ENCODE data around the gene OLFML3.
A peak's percentile ranks its signal among the peaks of the same experiment; 100 is the strongest.

The OLFML3 gene

DNA sequence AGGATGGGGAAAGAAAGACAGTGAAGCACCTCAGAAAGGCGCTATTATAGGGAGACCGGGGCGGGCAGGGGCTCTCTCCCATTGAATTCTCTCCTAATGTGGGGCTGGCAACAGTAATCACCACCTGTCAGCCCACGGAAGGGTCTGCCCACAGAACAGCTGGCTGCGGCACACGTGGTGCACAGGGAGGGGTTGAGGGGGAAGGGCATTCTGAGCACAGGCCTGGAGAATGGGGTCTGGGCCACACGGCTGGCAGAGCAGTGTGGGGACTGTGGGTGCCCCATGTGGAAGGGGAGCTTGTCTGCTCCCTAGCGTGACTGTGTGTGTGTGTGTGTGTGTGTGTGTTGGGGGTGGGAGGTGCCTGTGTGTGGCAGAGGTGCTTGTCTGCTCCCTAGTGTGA, 4.1 kb downstream of the OLFML3 start:
- DNase-seq (ENCODE audit: low read depth, low spot score): no peak
- Histone ChIP-seq H3K27me3 (ENCODE audit: insufficient read depth, insufficient read length) (no peaks in the 10 kb centered on the region), H3K4me3 (ENCODE audit: insufficient read length, low read depth) (no peak overlapping the region), H3K36me3 (ENCODE audit: insufficient read depth, insufficient read length, low read length) (peaks cover 31% of the 10 kb centered on the region), H3K4me1 (ENCODE audit: insufficient read depth, insufficient read length) (peaks cover 20% of the 10 kb centered on the region), H3K9me3 (ENCODE audit: insufficient read depth, low read length) (peaks cover 32% of the 10 kb centered on the region; the same call in 1 of the 2 replicates), H3K9ac (ENCODE audit: insufficient read length, low read depth) (peak overlapping the region; percentile 25)
- TF ChIP-seq ZNF274 (IDR thresholded peaks at IDR 0.05; ENCODE audit: low read depth, low read length) (no peak), SUZ12 (IDR thresholded peaks at IDR 0.05; ENCODE audit: extremely low read depth, insufficient read depth, insufficient read length) (no peak), YY1 (IDR thresholded peaks at IDR 0.05; ENCODE audit: insufficient read depth, insufficient read length) (no peak)

DNA sequence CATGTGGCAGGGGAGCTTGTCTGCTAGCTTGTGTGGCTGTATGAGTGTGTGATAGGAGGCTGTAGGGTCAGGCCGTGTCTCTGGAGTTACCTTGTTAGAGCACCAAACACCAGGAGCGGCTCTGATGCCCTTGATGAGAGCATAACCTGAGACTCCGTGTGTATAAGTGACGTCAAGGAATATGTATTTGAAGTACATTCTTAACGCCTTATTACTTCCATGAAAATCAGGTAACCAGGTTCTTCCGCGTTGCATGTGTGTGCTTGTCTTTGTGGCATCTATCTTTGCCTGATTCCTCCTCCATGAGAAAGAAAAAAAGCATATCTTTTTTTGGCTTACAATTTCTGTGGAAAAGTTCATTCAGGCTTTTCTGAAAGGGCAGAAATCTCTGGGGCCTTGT, 4.6 kb downstream of the OLFML3 start:
- H3K9me3 ChIP-seq (ENCODE audit: insufficient read depth, low read length): peaks cover 32% of the 10 kb centered on the region; the same call in 1 of the 2 replicates
- no peak overlapping the region for H3K4me3 ChIP-seq (ENCODE audit: insufficient read length, low read depth)
- H3K36me3 ChIP-seq (ENCODE audit: insufficient read depth, insufficient read length, low read length): peaks cover 31% of the 10 kb centered on the region
- peaks cover 18% of the 10 kb centered on the region for H3K4me1 ChIP-seq (ENCODE audit: insufficient read depth, insufficient read length)
- no peaks in the 10 kb centered on the region for H3K27me3 ChIP-seq (ENCODE audit: insufficient read depth, insufficient read length)
- TF ChIP-seq ZNF274 (IDR thresholded peaks at IDR 0.05; ENCODE audit: low read depth, low read length): no peak
- no peak for TF ChIP-seq YY1 (IDR thresholded peaks at IDR 0.05; ENCODE audit: insufficient read depth, insufficient read length)
- no peak for TF ChIP-seq SUZ12 (IDR thresholded peaks at IDR 0.05; ENCODE audit: extremely low read depth, insufficient read depth, insufficient read length)
- no peak overlapping the region for H3K9ac ChIP-seq (ENCODE audit: insufficient read length, low read depth)
- no peak for DNase-seq (ENCODE audit: low read depth, low spot score)

DNA sequence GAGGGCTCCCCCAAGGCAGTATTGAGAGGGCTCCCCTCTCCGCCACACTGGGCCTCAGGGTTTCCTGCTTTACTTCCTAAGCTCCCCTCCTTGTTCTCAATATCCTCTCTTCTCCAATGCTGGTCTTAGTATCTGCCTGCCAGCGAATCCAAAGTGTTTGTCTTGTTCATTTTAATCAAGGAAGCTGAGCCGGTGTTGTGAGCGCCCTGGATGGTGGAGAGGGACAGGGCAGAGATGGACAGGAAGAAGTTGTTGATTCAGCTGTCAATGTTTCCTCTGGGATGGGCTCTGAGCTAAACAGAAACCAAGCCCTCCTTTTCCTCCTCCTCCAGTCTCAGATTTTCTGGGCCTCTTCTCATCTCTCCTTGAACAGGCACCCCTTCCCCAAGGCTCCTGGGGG, 5.4 kb downstream of the OLFML3 start:
- no peak for DNase-seq (ENCODE audit: low read depth, low spot score)
- Histone ChIP-seq H3K27me3 (ENCODE audit: insufficient read depth, insufficient read length) (no peaks in the 10 kb centered on the region), H3K36me3 (ENCODE audit: insufficient read depth, insufficient read length, low read length) (peaks cover 31% of the 10 kb centered on the region), H3K4me3 (ENCODE audit: insufficient read length, low read depth) (no peak overlapping the region), H3K9ac (ENCODE audit: insufficient read length, low read depth) (no peak overlapping the region), H3K4me1 (ENCODE audit: insufficient read depth, insufficient read length) (peaks cover 18% of the 10 kb centered on the region), H3K9me3 (ENCODE audit: insufficient read depth, low read length) (peaks cover 32% of the 10 kb centered on the region; the same call in 1 of the 2 replicates)
- TF ChIP-seq YY1 (IDR thresholded peaks at IDR 0.05; ENCODE audit: insufficient read depth, insufficient read length) (no peak), SUZ12 (IDR thresholded peaks at IDR 0.05; ENCODE audit: extremely low read depth, insufficient read depth, insufficient read length) (no peak)

DNA sequence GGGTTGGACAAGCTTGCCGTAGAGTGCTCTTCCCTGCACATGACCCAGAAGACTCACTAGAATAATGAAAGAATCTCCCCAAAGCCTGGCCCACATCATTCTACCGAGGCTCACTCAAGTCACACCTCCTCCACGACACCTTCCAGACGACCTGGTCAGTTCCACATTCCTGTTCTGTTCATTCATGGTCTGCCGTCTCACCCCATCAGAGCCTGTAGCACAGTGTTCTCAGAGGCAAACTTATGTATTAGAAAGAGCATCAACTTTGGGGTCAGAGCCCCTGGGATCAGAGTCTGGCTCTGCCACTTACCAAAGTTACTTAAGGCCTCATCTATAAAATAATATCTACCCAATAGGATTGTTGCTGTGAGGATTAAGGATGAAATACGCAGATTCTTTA, 7.5 kb downstream of the OLFML3 start:
- Histone ChIP-seq H3K4me3 (ENCODE audit: insufficient read length, low read depth) (no peak overlapping the region), H3K36me3 (ENCODE audit: insufficient read depth, insufficient read length, low read length) (peaks cover 15% of the 10 kb centered on the region), H3K9me3 (ENCODE audit: insufficient read depth, low read length) (peaks cover 13% of the 10 kb centered on the region; the same call in 1 of the 2 replicates), H3K9ac (ENCODE audit: insufficient read length, low read depth) (no peak overlapping the region), H3K4me1 (ENCODE audit: insufficient read depth, insufficient read length) (peaks cover 12% of the 10 kb centered on the region), H3K27me3 (ENCODE audit: insufficient read depth, insufficient read length) (no peaks in the 10 kb centered on the region)
- TF ChIP-seq YY1 (IDR thresholded peaks at IDR 0.05; ENCODE audit: insufficient read depth, insufficient read length) (no peak), SUZ12 (IDR thresholded peaks at IDR 0.05; ENCODE audit: extremely low read depth, insufficient read depth, insufficient read length) (no peak), ZNF274 (IDR thresholded peaks at IDR 0.05; ENCODE audit: low read depth, low read length) (no peak)
- DNase-seq (ENCODE audit: low read depth, low spot score): no peak

DNA sequence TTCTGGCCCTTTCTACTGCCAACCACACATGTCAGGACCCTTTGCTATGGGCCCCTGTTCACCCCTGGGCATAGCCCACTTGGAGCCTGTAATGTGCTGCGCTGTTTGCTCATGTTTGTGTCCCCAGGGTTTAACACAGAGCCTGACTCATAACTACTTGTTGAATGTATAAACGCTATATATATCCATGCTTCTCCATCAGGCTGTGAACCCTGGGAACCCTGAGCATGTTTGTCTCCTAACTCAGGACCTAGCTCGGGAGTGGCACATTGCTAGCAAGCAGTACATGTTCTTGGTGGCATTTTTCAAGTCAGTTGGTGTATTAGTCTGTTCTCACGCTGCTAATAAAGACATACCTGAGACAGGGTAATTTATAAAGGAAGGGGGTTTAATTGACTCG, 8.0 kb downstream of the OLFML3 start:
- no peak overlapping the region for H3K4me3 ChIP-seq (ENCODE audit: insufficient read length, low read depth)
- H3K36me3 ChIP-seq (ENCODE audit: insufficient read depth, insufficient read length, low read length): peaks cover 13% of the 10 kb centered on the region
- TF ChIP-seq YY1 (IDR thresholded peaks at IDR 0.05; ENCODE audit: insufficient read depth, insufficient read length) (no peak), ZNF274 (IDR thresholded peaks at IDR 0.05; ENCODE audit: low read depth, low read length) (no peak), SUZ12 (IDR thresholded peaks at IDR 0.05; ENCODE audit: extremely low read depth, insufficient read depth, insufficient read length) (no peak)
- no peak overlapping the region for H3K9ac ChIP-seq (ENCODE audit: insufficient read length, low read depth)
- H3K27me3 ChIP-seq (ENCODE audit: insufficient read depth, insufficient read length): no peaks in the 10 kb centered on the region
- H3K4me1 ChIP-seq (ENCODE audit: insufficient read depth, insufficient read length): peaks cover 12% of the 10 kb centered on the region
- peaks cover 12% of the 10 kb centered on the region; the same call in 1 of the 2 replicates for H3K9me3 ChIP-seq (ENCODE audit: insufficient read depth, low read length)
- DNase-seq (ENCODE audit: low read depth, low spot score): no peak

DNA sequence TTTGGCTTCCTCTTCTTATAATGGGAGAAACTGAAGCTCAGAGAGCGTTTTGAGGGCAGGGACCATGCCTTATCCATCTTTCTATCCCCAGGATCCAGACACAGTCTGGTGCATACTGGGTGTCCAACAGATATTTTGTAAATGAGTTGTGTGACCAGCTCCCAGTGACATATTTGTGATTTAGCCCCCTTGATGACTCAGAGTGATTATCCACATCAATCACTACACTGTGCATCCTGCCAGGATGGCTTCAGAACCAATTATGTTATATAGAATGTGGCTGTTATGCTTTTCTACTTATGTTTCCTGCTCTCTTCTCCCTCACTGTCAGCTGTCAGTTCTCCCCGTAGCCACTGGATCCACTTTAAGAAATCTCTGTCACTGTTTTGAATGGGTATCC, 11.3 kb downstream of the OLFML3 start:
- H3K4me3 ChIP-seq (ENCODE audit: insufficient read length, low read depth): no peak overlapping the region
- no peak overlapping the region for H3K9ac ChIP-seq (ENCODE audit: insufficient read length, low read depth)
- H3K36me3 ChIP-seq (ENCODE audit: insufficient read depth, insufficient read length, low read length): no peaks in the 10 kb centered on the region
- TF ChIP-seq ZNF274 (IDR thresholded peaks at IDR 0.05; ENCODE audit: low read depth, low read length) (no peak), SUZ12 (IDR thresholded peaks at IDR 0.05; ENCODE audit: extremely low read depth, insufficient read depth, insufficient read length) (no peak), YY1 (IDR thresholded peaks at IDR 0.05; ENCODE audit: insufficient read depth, insufficient read length) (no peak)
- H3K9me3 ChIP-seq (ENCODE audit: insufficient read depth, low read length): peaks cover 31% of the 10 kb centered on the region
- H3K27me3 ChIP-seq (ENCODE audit: insufficient read depth, insufficient read length): no peaks in the 10 kb centered on the region
- no peaks in the 10 kb centered on the region for H3K4me1 ChIP-seq (ENCODE audit: insufficient read depth, insufficient read length)
- no peak for DNase-seq (ENCODE audit: low read depth, low spot score)

DNA sequence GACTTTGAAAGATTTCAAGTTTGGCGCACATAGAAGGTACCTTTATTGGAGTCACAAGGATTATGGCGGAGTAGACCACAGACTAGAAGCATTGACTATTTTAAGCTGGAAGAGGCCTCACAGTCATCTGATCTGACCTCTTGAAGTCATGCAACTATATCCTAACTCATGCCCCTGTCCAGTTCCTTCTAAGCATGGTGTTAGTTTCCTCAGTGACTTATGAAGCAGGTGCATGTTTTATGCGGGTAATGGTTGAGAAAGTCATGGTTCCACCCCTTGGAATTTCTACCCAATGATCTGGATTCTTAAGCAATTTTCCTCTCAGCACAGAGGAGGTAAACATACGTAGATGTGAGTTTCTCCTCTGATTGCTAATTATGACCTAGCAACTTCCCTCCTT, 11.7 kb downstream of the OLFML3 start:
- H3K9me3 ChIP-seq (ENCODE audit: insufficient read depth, low read length): peaks cover 36% of the 10 kb centered on the region
- TF ChIP-seq ZNF274 (IDR thresholded peaks at IDR 0.05; ENCODE audit: low read depth, low read length) (no peak), YY1 (IDR thresholded peaks at IDR 0.05; ENCODE audit: insufficient read depth, insufficient read length) (no peak), SUZ12 (IDR thresholded peaks at IDR 0.05; ENCODE audit: extremely low read depth, insufficient read depth, insufficient read length) (no peak)
- H3K4me3 ChIP-seq (ENCODE audit: insufficient read length, low read depth): no peak overlapping the region
- H3K9ac ChIP-seq (ENCODE audit: insufficient read length, low read depth): no peak overlapping the region
- H3K27me3 ChIP-seq (ENCODE audit: insufficient read depth, insufficient read length): no peaks in the 10 kb centered on the region
- H3K36me3 ChIP-seq (ENCODE audit: insufficient read depth, insufficient read length, low read length): no peaks in the 10 kb centered on the region
- DNase-seq (ENCODE audit: low read depth, low spot score): no peak
- H3K4me1 ChIP-seq (ENCODE audit: insufficient read depth, insufficient read length): no peaks in the 10 kb centered on the region

Measured in NT2/D1 (cell line).